Upper lobe of right lung (tissue), 1 donor: ENCODE data around the gene ST6GALNAC4. TPM values are rescaled to one million over a fixed set of nuclear protein-coding genes. Genes with fewer than 3 reads are reported as not detected.

Experiments used
- ATAC-seq: fragments of 200-7000 bp; cut with Tn5 transposase; one replicate; pipeline ENCODE4 v1.9.1; 2020; ENCODE audit warnings: mild to moderate bottlenecking, moderate library complexity
- DNase-seq: peaks from one replicate; pipeline ENCODE4 v3.0.0-alpha.2; 2020
- H3K27ac ChIP-seq: fragments of 200-600 bp; one replicate; pipeline ENCODE4 v1.8.0; 2022
- H3K27me3 ChIP-seq: fragments of 200-600 bp; one replicate; pipeline ENCODE4 v1.8.0; 2022; ENCODE audit warnings: mild to moderate bottlenecking
- H3K36me3 ChIP-seq: fragments of 200-600 bp; one replicate; pipeline ENCODE4 v1.8.0; 2022
- H3K4me1 ChIP-seq: fragments of 200-600 bp; one replicate; pipeline ENCODE4 v1.8.0; 2022
- H3K4me3 ChIP-seq: fragments of 200-600 bp; one replicate; pipeline ENCODE4 v1.8.0; 2022; ENCODE audit warnings: mild to moderate bottlenecking
- H3K9me3 ChIP-seq: fragments of 200-600 bp; one replicate; pipeline ENCODE4 v1.8.0; 2022
- intact Hi-C: fragments of 100-400 bp; cut with DNase I; formaldehyde crosslinking; loops from one replicate; pipeline ENCODE4 v1.11.0; 2022
- total RNA-seq: library from RNA; stranded (reverse); fragmentation: NEBNext Ultra II Directional; extraction: Animal tissue kit (Norgen Biotek cat#: 25700); gene quantifications from one replicate; pipeline ENCODE4 v1.2.1, GENCODE V29; 2021
- TF ChIP-seq, protein P1 (sequence below): fragments of 200-600 bp; IDR thresholded peaks from one replicate; pipeline ENCODE4 v1.8.0; 2022; ENCODE audit warnings: antibody characterized with exemption
- donor health status: DM: no; HTN: yes; CAD: no; lungs with severe emphysema.

Gene ST6GALNAC4
- total RNA-seq, 1 donor from 2014 or later, result 58.8 TPM

DNA sequence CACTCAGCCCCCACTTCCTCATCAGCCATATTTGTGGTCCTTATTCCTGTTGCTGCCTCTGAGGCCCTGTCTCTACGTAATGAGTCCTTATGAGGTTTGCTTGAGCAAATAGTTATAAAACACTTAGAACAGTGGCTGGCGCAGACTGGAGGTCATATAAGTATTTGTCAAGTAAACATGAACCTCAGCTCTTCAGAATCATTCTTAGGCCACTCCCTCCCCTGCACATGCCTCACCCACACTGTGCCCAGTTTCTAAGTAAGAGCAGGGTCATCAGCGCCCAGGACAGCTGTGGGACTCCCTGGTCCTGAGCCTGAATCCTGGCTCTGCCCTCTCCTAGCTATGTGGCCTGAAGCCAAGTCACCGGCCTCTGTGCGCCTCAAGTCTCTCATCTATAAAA lies 4.0 kb downstream of the ST6GALNAC4 start:
- DNase-seq (peak; percentile 83), ATAC-seq (peak; percentile 64)
- H3K27me3 ChIP-seq, result no peaks in the 10 kb centered on the region
- no peak overlapping the region for H3K4me3 ChIP-seq
- H3K4me1 ChIP-seq, result peaks cover 35% of the 10 kb centered on the region
- intact Hi-C loops, result no loop called here
- TF ChIP-seq, protein P1, sequence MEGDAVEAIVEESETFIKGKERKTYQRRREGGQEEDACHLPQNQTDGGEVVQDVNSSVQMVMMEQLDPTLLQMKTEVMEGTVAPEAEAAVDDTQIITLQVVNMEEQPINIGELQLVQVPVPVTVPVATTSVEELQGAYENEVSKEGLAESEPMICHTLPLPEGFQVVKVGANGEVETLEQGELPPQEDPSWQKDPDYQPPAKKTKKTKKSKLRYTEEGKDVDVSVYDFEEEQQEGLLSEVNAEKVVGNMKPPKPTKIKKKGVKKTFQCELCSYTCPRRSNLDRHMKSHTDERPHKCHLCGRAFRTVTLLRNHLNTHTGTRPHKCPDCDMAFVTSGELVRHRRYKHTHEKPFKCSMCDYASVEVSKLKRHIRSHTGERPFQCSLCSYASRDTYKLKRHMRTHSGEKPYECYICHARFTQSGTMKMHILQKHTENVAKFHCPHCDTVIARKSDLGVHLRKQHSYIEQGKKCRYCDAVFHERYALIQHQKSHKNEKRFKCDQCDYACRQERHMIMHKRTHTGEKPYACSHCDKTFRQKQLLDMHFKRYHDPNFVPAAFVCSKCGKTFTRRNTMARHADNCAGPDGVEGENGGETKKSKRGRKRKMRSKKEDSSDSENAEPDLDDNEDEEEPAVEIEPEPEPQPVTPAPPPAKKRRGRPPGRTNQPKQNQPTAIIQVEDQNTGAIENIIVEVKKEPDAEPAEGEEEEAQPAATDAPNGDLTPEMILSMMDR, result no peak
- no peaks in the 10 kb centered on the region for H3K9me3 ChIP-seq
- H3K27ac ChIP-seq, result peak overlapping the region; percentile 36
- peaks cover 39% of the 10 kb centered on the region for H3K36me3 ChIP-seq

DNA sequence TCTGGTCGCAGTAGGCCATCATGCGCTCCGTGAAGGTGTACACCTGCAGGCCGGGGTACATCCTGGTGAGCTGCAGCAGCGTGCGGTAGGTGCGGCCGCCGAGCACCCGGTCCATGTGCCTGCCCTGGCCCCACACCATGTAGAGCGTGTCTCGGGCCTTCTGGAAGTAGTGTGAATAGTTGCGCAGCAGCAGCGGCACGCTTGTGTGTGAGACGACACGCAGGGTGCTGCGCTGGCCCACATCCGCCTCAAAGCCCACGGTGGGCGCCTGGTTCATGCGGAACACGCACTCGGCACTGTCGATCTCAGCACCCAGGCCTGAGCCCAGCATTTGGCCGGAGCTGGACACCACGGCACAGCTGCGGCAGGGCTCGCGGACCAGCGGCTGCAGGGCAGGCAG lies 4.5 kb downstream of the ST6GALNAC4 start:
- Histone ChIP-seq H3K36me3 (peaks cover 41% of the 10 kb centered on the region), H3K9me3 (no peaks in the 10 kb centered on the region), H3K4me3 (no peak overlapping the region), H3K27ac (peak overlapping the region; percentile 36), H3K4me1 (peaks cover 34% of the 10 kb centered on the region), H3K27me3 (no peaks in the 10 kb centered on the region)
- intact Hi-C loops, result no loop called here
- ATAC-seq (no peak), DNase-seq (peak; percentile 65)
- TF ChIP-seq, protein P1, result no peak

DNA sequence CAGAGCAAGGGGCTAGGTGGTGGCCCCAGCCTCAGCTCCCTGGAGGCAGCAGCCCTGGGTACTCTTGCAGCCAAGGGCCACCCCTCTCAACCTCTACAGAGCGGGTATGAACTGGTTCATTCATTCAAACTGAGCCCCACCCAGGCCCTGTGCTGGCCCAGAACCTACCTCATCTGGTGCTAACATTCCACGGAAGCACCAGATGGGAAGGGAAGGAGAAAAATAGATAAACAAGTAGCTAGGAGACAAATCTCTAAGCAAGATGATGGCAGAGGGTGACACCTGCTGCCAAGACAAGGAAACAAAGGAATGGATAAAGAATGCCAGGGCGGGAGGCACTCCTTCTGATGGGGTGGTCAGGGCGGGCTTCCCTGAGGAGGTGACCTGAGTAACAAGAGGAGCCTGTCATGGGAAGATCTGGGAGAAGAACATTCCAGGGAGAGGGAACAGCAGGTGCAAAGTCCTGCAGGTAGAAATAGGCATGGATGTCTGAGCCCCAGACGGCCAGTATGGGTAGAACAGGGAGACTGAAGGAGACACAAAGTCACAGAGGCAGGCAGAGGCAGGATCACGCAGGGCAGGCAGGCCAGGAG lies 6.1 kb downstream of the ST6GALNAC4 start:
- Histone ChIP-seq H3K4me3 (no peak overlapping the region), H3K36me3 (peaks cover 41% of the 10 kb centered on the region), H3K27ac (no peak overlapping the region), H3K27me3 (no peaks in the 10 kb centered on the region), H3K9me3 (no peaks in the 10 kb centered on the region), H3K4me1 (peaks cover 40% of the 10 kb centered on the region)
- DNase-seq (no peak), ATAC-seq (peak; percentile 1)
- TF ChIP-seq, protein P1, result peak; percentile 20
- intact Hi-C loops, result no loop called here

DNA sequence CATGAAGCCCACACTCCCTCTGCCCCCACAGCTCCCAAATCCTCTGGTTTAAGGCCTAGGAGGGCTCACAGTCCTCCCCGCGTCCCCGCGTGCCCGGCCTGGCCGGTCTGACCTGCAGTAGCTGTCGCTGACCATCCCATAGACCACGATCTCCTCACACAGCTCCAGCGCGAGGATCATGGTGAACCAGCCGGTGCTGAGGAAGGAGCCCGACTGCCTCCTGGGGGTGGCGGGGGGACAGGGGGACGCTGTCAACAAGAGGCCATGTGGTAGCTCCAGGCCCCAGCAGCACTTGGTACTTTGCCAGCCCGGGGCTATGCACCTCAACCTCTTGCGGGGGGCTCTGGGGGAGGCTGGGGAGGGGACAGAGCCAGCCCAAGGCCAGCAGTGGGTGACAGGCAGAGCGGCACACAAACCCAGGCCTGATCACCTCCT lies 7.0 kb downstream of the ST6GALNAC4 start:
- no peaks in the 10 kb centered on the region for H3K9me3 ChIP-seq
- DNase-seq (peak; percentile 64), ATAC-seq (no peak)
- peaks cover 40% of the 10 kb centered on the region for H3K4me1 ChIP-seq
- no peak overlapping the region for H3K4me3 ChIP-seq
- peaks cover 41% of the 10 kb centered on the region for H3K36me3 ChIP-seq
- intact Hi-C loops, result no loop called here
- no peak overlapping the region for H3K27ac ChIP-seq
- TF ChIP-seq, protein P1, result no peak
- H3K27me3 ChIP-seq, result no peaks in the 10 kb centered on the region

DNA sequence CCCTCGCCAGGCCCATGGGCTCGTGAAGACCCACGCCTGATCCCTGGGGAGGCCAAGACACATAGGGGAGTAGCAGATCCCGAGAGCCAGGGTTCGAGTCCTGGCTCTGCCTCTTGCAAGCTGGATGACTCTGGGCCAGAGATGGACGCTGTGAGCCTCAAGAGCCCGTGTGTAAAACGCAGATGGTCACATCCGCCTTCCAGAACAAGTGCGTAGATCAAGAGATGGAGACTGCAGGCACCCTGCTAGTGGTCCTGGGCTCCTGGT lies 8.2 kb downstream of the ST6GALNAC4 start:
- TF ChIP-seq, protein P1, result no peak
- H3K36me3 ChIP-seq, result peaks cover 41% of the 10 kb centered on the region
- no peaks in the 10 kb centered on the region for H3K27me3 ChIP-seq
- no peak overlapping the region for H3K4me3 ChIP-seq
- H3K9me3 ChIP-seq, result no peaks in the 10 kb centered on the region
- DNase-seq (no peak), ATAC-seq (no peak)
- no peak overlapping the region for H3K27ac ChIP-seq
- H3K4me1 ChIP-seq, result peaks cover 51% of the 10 kb centered on the region
- intact Hi-C loops, result no loop called here
